ENCODE measurements around the gene MECR.
"Not testable (repeated sequence)": the region's sequence is repeated elsewhere in the genome, so short reads cannot be mapped to it uniquely, and the experiment has no call there.

The MECR gene

DNA sequence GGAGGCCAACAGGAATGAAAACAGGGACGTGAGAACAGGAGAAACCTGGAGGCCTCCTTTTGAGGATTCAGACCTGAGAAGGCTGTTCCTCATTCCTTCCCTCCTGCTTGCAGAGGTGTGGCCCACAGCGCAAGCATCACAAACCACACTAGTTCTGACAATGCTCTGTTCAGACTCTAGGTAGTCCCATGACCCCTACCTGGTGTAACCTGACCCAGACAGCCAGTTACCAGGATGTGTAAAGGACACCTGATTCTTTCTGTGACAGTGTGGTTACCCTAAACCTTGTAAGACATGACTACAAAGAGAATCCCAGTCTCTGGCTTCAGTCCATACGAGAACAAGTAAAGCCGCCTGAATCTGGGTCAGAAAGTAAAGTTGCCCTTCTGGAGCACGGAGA is 3.2 kb downstream of the MECR start:
- DNase-seq (ENCODE audit: low spot score) (no peak), ATAC-seq (ENCODE audit: low read depth) (no peak; the same call in 2 of the 3 replicates)
- TF ChIP-seq, protein P1, sequence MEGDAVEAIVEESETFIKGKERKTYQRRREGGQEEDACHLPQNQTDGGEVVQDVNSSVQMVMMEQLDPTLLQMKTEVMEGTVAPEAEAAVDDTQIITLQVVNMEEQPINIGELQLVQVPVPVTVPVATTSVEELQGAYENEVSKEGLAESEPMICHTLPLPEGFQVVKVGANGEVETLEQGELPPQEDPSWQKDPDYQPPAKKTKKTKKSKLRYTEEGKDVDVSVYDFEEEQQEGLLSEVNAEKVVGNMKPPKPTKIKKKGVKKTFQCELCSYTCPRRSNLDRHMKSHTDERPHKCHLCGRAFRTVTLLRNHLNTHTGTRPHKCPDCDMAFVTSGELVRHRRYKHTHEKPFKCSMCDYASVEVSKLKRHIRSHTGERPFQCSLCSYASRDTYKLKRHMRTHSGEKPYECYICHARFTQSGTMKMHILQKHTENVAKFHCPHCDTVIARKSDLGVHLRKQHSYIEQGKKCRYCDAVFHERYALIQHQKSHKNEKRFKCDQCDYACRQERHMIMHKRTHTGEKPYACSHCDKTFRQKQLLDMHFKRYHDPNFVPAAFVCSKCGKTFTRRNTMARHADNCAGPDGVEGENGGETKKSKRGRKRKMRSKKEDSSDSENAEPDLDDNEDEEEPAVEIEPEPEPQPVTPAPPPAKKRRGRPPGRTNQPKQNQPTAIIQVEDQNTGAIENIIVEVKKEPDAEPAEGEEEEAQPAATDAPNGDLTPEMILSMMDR (IDR thresholded peaks at IDR 0.05; ENCODE audit: poor library complexity, severe bottlenecking) = no peak
- no peaks in the 10 kb centered on the region for H3K27me3 ChIP-seq (ENCODE audit: insufficient read depth, poor library complexity, severe bottlenecking)
- H3K36me3 ChIP-seq (ENCODE audit: low read depth) = peaks cover 20% of the 10 kb centered on the region
- H3K4me1 ChIP-seq (ENCODE audit: insufficient read depth, poor library complexity, severe bottlenecking) = peaks cover 4% of the 10 kb centered on the region
- H3K27ac ChIP-seq (ENCODE audit: poor library complexity, severe bottlenecking) = no peak overlapping the region
- no peak overlapping the region for H3K4me3 ChIP-seq (ENCODE audit: severe bottlenecking)
- H3K9me3 ChIP-seq (ENCODE audit: severe bottlenecking) = no peaks in the 10 kb centered on the region

- Histone ChIP-seq H3K36me3 (ENCODE audit: low read depth) (peaks cover 28% of the 10 kb centered on the region), H3K27me3 (ENCODE audit: insufficient read depth, poor library complexity, severe bottlenecking) (no peaks in the 10 kb centered on the region), H3K27ac (ENCODE audit: poor library complexity, severe bottlenecking) (no peak overlapping the region), H3K9me3 (ENCODE audit: severe bottlenecking) (no peaks in the 10 kb centered on the region), H3K4me1 (ENCODE audit: insufficient read depth, poor library complexity, severe bottlenecking) (peaks cover 4% of the 10 kb centered on the region), H3K4me3 (ENCODE audit: severe bottlenecking) (no peak overlapping the region)
- no peak for DNase-seq (ENCODE audit: low spot score)
- no peak for ATAC-seq (ENCODE audit: low read depth)
- TF ChIP-seq, protein P1 (IDR thresholded peaks at IDR 0.05; ENCODE audit: poor library complexity, severe bottlenecking) = no peak
Measured at GRCh38 chr1:29225361-29225760, 5.4 kb downstream of the MECR start.

- no peak overlapping the region for H3K27ac ChIP-seq (ENCODE audit: poor library complexity, severe bottlenecking)
- DNase-seq (ENCODE audit: low spot score) = no peak
- no peak overlapping the region for H3K4me3 ChIP-seq (ENCODE audit: severe bottlenecking)
- no peaks in the 10 kb centered on the region for H3K27me3 ChIP-seq (ENCODE audit: insufficient read depth, poor library complexity, severe bottlenecking)
- no peak for ATAC-seq (ENCODE audit: low read depth)
- H3K9me3 ChIP-seq (ENCODE audit: severe bottlenecking) = no peaks in the 10 kb centered on the region
- no peaks in the 10 kb centered on the region for H3K4me1 ChIP-seq (ENCODE audit: insufficient read depth, poor library complexity, severe bottlenecking)
- peaks cover 35% of the 10 kb centered on the region for H3K36me3 ChIP-seq (ENCODE audit: low read depth)
- TF ChIP-seq, protein P1 (IDR thresholded peaks at IDR 0.05; ENCODE audit: poor library complexity, severe bottlenecking) = no peak
Measured at GRCh38 chr1:29224356-29224837, 6.3 kb downstream of the MECR start.

- Histone ChIP-seq H3K4me3 (ENCODE audit: severe bottlenecking) (no peak overlapping the region), H3K36me3 (ENCODE audit: low read depth) (peaks cover 38% of the 10 kb centered on the region), H3K4me1 (ENCODE audit: insufficient read depth, poor library complexity, severe bottlenecking) (no peaks in the 10 kb centered on the region), H3K27me3 (ENCODE audit: insufficient read depth, poor library complexity, severe bottlenecking) (no peaks in the 10 kb centered on the region), H3K27ac (ENCODE audit: poor library complexity, severe bottlenecking) (no peak overlapping the region), H3K9me3 (ENCODE audit: severe bottlenecking) (no peaks in the 10 kb centered on the region)
- TF ChIP-seq, protein P1 (IDR thresholded peaks at IDR 0.05; ENCODE audit: poor library complexity, severe bottlenecking) = no peak
- ATAC-seq (ENCODE audit: low read depth) (no peak), DNase-seq (ENCODE audit: low spot score) (no peak)
Measured at GRCh38 chr1:29223521-29223920, 7.2 kb downstream of the MECR start.

GRCh38 chr1:29222686-29223085 is 8.0 kb downstream of the MECR start:
- no peak overlapping the region for H3K4me3 ChIP-seq (ENCODE audit: severe bottlenecking)
- peaks cover 45% of the 10 kb centered on the region for H3K36me3 ChIP-seq (ENCODE audit: low read depth)
- H3K4me1 ChIP-seq (ENCODE audit: insufficient read depth, poor library complexity, severe bottlenecking) = no peaks in the 10 kb centered on the region
- DNase-seq (ENCODE audit: low spot score) (no peak), ATAC-seq (ENCODE audit: low read depth) (no peak)
- TF ChIP-seq, protein P1 (IDR thresholded peaks at IDR 0.05; ENCODE audit: poor library complexity, severe bottlenecking) = no peak
- H3K9me3 ChIP-seq (ENCODE audit: severe bottlenecking) = no peaks in the 10 kb centered on the region
- no peak overlapping the region for H3K27ac ChIP-seq (ENCODE audit: poor library complexity, severe bottlenecking)
- no peaks in the 10 kb centered on the region for H3K27me3 ChIP-seq (ENCODE audit: insufficient read depth, poor library complexity, severe bottlenecking)

GRCh38 chr1:29222260-29222659 is 8.5 kb downstream of the MECR start:
- not testable (repeated sequence) for ATAC-seq (ENCODE audit: low read depth); H3K27me3 ChIP-seq (ENCODE audit: insufficient read depth, poor library complexity, severe bottlenecking); H3K27ac ChIP-seq (ENCODE audit: poor library complexity, severe bottlenecking); DNase-seq (ENCODE audit: low spot score); H3K9me3 ChIP-seq (ENCODE audit: severe bottlenecking); H3K4me1 ChIP-seq (ENCODE audit: insufficient read depth, poor library complexity, severe bottlenecking); H3K4me3 ChIP-seq (ENCODE audit: severe bottlenecking)
- H3K36me3 ChIP-seq (ENCODE audit: low read depth) = peaks cover 50% of the 10 kb centered on the region
